OCI-LY3 (cell line): ENCODE results near the gene SYNRG.

Experiments
- CTCF ChIP-seq: fragments of 200-600, 300-600 bp; sonication (generic); IDR thresholded peaks from 2 replicates; pipeline ENCODE4 v1.5.1; 2014; ENCODE audit warnings: antibody characterized with exemption, low read length, low read depth
- EZH2phosphoT487 ChIP-seq: fragments of 200-600 bp; shearing (Covaris generic); IDR thresholded peaks from 2 replicates; pipeline ENCODE4 v1.6.1; 2018; ENCODE audit warnings: antibody characterized with exemption, mixed run types, low read depth

GRCh38 chr17:37568350-37569053 is 40.7 kb downstream of the SYNRG start:
- TF ChIP-seq CTCF (no peak), EZH2phosphoT487 (no peak)
